ENCODE measurements around the gene DDX23.

DNA sequence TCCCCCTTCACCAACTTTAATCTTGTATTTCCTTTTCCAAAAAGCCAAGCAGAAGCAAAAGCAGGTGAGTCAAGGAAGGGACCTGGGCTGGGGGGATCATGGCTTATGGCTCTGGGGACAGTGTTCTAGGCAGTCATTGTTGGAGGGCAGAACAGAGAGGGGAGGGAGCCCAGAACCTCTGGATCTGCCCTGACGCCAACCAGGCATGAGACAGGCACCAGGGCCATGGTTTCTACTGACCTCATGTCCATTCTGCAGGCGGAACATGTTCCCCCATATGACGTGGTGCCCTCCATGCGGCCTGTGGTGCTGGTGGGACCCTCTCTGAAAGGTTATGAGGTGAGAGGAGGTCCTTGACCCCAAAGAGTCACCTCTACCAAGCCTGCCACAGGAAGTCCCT lies 27.1 kb downstream of the DDX23 start:
- no peak for TF ChIP-seq GATA2 (IDR thresholded peaks at IDR 0.05; ENCODE audit: low read depth, low read length)
- no peak for TF ChIP-seq GATA3 (IDR thresholded peaks at IDR 0.05; ENCODE audit: low read depth, low read length)

Data from SH-SY5Y (cell line).